Gastrocnemius medialis (tissue), 4 donors: ENCODE results near the gene SPAG6. TPM values are rescaled to one million over a fixed set of nuclear protein-coding genes. Genes with fewer than 3 reads are reported as not detected.

Experiments used
- ATAC-seq, 2 donors: fragments of 150-250 bp; one replicate each; pipeline ENCODE4 v1.9.1; 2016
- DNase-seq, 2 donors: peaks; one replicate each; pipeline ENCODE4 v3.0.0-alpha.2; 2019
- H3K27ac ChIP-seq, 4 donors: fragments of 200-600 bp; sonication (generic); 1 replicate in 1 of 4; 2 replicates in 3 of 4; pipeline ENCODE4 v1.5.1; 2016 to 2018; ENCODE audit warnings: mild to moderate bottlenecking in 2 of 4, moderate library complexity in 1 of 4
- H3K27me3 ChIP-seq, 3 donors: fragments of 200-600 bp; sonication (generic) in 2 of 3; 1 replicate in 1 of 3; 2 replicates in 2 of 3; pipeline versions ENCODE4 v1.5.1 to v1.6.0; 2016 to 2019; ENCODE audit warnings: mild to moderate bottlenecking in 1 of 3, moderate library complexity in 1 of 3
- H3K36me3 ChIP-seq, 2 donors: fragments of 200-600 bp; sonication (generic) in 1 of 2; one replicate each; pipeline ENCODE4 v1.5.1; 2017 to 2018
- H3K4me1 ChIP-seq, 2 donors: fragments of 200-600 bp; sonication (generic) in 1 of 2; one replicate each; pipeline ENCODE4 v1.5.1; 2016 to 2017; ENCODE audit warnings: mild to moderate bottlenecking in 2 of 2
- H3K4me3 ChIP-seq, 4 donors: fragments of 200-600 bp; sonication (generic) in 3 of 4; 1 replicate in 1 of 4; 2 replicates in 3 of 4; pipeline ENCODE4 v1.5.1; 2016 to 2019; ENCODE audit warnings: mild to moderate bottlenecking in 2 of 4
- H3K9me3 ChIP-seq, 3 donors: fragments of 200-600 bp; sonication (generic) in 2 of 3; 1 replicate in 1 of 3; 2 replicates in 2 of 3; pipeline ENCODE4 v1.5.1; 2016 to 2019
- CTCF ChIP-seq, 5 experiments: fragments of 450-650 bp in 3 of 5; fragments of 200-600 bp in 2 of 5; sonication (generic) in 2 of 5; IDR thresholded peaks in 4 of 5; conservative IDR thresholded peaks in 1 of 5; 1 replicate in 4 of 5; 2 replicates in 1 of 5; pipeline ENCODE4 v1.5.1; 2016 to 2019; ENCODE audit warnings: antibody characterized with exemption in 5 of 5, mild to moderate bottlenecking in 3 of 5, moderate library complexity in 3 of 5
- POLR2A ChIP-seq, 2 donors: fragments of 450-650 bp; IDR thresholded peaks; one replicate each; pipeline ENCODE4 v1.6.1; 2017; ENCODE audit warnings: antibody characterized with exemption in 2 of 2, mild to moderate bottlenecking in 2 of 2, moderate library complexity in 2 of 2
- in situ Hi-C, 4 donors: fragments of 200-750 bp; cut with MboI; loops; one replicate each; pipeline versions ENCODE4 v1.15.0 to v1.8.0; 2017; ENCODE audit warnings: low sequenced_read_pairs in 4 of 4
- intact Hi-C: fragments of 100-400 bp; cut with DNase I; formaldehyde crosslinking; loops from one replicate; pipeline ENCODE4 v1.15.1; 2023; ENCODE audit warnings: low total_unique reads
- total RNA-seq, 4 donors: library from RNA; depleted of rRNA; stranded (reverse); fragments of >200 nt; gene quantifications; one replicate each; pipeline versions ENCODE4 v1.1.0 to v1.2.3, GENCODE V29; 2016

The SPAG6 gene
- total RNA-seq, 4 donors from 2014 or later = 0.12 TPM; not detected in 3

- intact Hi-C loops (loop anchor here (5.0 kb wide), 1 partner anchor 110 kb away; no protein-coding TSS in a partner anchor), in situ Hi-C loops (no loop called here)
- DNase-seq (no peak), ATAC-seq (no peak)
- TF ChIP-seq CTCF (IDR thresholded peaks at IDR 0.05 in 4 of 5, conservative IDR thresholded peaks at IDR 0.05 in 1 of 5) (no peak), POLR2A (IDR thresholded peaks at IDR 0.05) (no peak)
- Histone ChIP-seq H3K27ac (no peak overlapping the region), H3K4me1 (peaks cover 4 to 15% of the 10 kb centered on the region in 2 donors), H3K36me3 (no peaks in the 10 kb centered on the region), H3K9me3 (no peaks in the 10 kb centered on the region), H3K4me3 (no peak overlapping the region), H3K27me3 (peaks cover 78 to 86% (median 84%) of the 10 kb centered on the region in 3 donors)
Observed at GRCh38 chr10:22342421-22342820, 2.9 kb upstream of the SPAG6 start.

GRCh38 chr10:22343731-22344130, 1.6 kb upstream of the SPAG6 start:
- intact Hi-C loops = loop anchor here (5.0 kb wide), 1 partner anchor 111 kb away; no protein-coding TSS in a partner anchor
- Histone ChIP-seq H3K27ac (no peak overlapping the region), H3K4me3 (no peak overlapping the region), H3K4me1 (peaks cover 4 to 15% of the 10 kb centered on the region in 2 donors), H3K36me3 (no peaks in the 10 kb centered on the region), H3K9me3 (no peaks in the 10 kb centered on the region), H3K27me3 (peaks cover 65 to 72% (median 71%) of the 10 kb centered on the region in 3 donors)
- no peak for TF ChIP-seq POLR2A (IDR thresholded peaks at IDR 0.05)
- no peak for TF ChIP-seq CTCF (IDR thresholded peaks at IDR 0.05 in 4 of 5, conservative IDR thresholded peaks at IDR 0.05 in 1 of 5)
- DNase-seq = no peak
- ATAC-seq = no peak
- in situ Hi-C loops = no loop called here

GRCh38 chr10:22344249-22344648, 1.0 kb upstream of the SPAG6 start:
- Histone ChIP-seq H3K4me3 (no peak overlapping the region), H3K27me3 (peaks cover 60 to 67% (median 66%) of the 10 kb centered on the region in 3 donors), H3K9me3 (no peaks in the 10 kb centered on the region), H3K36me3 (no peaks in the 10 kb centered on the region), H3K4me1 (peaks cover 4 to 15% of the 10 kb centered on the region in 2 donors), H3K27ac (no peak overlapping the region)
- no peak for ATAC-seq
- DNase-seq = no peak
- TF ChIP-seq CTCF (IDR thresholded peaks at IDR 0.05 in 4 of 5, conservative IDR thresholded peaks at IDR 0.05 in 1 of 5) (no peak), POLR2A (IDR thresholded peaks at IDR 0.05) (no peak)
- in situ Hi-C loops (no loop called here), intact Hi-C loops (loop anchor here (5.0 kb wide), 1 partner anchor 112 kb away; no protein-coding TSS in a partner anchor)

GRCh38 chr10:22344781-22345300, 455 bp upstream of the SPAG6 start:
- in situ Hi-C loops = no loop called here
- H3K4me3 ChIP-seq = peak overlapping the region in 2 of 4 donors; percentile 24 to 45
- ATAC-seq (no peak), DNase-seq (no peak)
- no peak overlapping the region for H3K27ac ChIP-seq
- no peaks in the 10 kb centered on the region for H3K9me3 ChIP-seq
- H3K36me3 ChIP-seq = no peaks in the 10 kb centered on the region
- intact Hi-C loops = loop anchor here (5.0 kb wide), 1 partner anchor 113 kb away; no protein-coding TSS in a partner anchor
- H3K27me3 ChIP-seq = peaks cover 54 to 61% (median 60%) of the 10 kb centered on the region in 3 donors
- H3K4me1 ChIP-seq = peaks cover 2 to 10% of the 10 kb centered on the region in 2 donors
- no peak for TF ChIP-seq CTCF (IDR thresholded peaks at IDR 0.05 in 4 of 5, conservative IDR thresholded peaks at IDR 0.05 in 1 of 5)
- no peak for TF ChIP-seq POLR2A (IDR thresholded peaks at IDR 0.05)
